Measurements from ENCODE around the gene ZNF75A. TPM values are rescaled to one million over a fixed set of nuclear protein-coding genes. Genes with fewer than 3 reads are reported as not detected.

ZNF75A gene
- polyA plus RNA-seq, 3 donors: 2.3 to 10.2 (median 2.8) TPM

DNA sequence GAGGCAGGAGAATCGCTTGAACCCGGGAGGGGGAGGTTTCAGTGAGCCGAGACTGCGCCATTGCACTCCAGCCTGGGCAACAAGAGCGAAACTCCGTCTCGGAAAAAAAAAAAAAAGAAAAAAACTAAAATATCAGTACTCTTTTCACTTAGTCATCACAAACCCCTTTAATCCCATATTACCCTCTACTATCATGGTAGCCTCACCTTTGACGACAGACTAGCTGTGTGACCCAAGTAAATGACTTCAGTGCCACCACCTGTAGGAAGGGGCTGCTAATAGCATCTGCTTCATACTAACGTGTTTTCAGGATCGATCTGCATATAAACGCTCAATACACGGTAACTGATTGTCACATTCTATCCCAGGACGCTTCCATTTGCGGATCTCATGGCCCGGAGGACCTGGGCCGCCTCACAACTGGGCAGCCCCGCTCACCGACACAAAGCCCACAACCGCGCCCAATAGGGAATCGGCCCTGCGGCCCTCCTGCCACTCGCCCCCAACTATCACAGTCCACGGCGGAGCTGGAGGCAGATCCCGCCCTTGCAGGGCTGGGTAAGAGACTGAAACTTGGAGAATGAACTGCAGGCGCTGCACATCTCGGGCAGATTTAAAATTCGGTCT, 23.1 kb upstream of the ZNF75A start:
- peak overlapping the region; percentile 90 for H3K4me2 ChIP-seq (replicated peaks; ENCODE audit: extremely low read depth, low read length, poor library complexity, severe bottlenecking)
- peaks cover 19 to 21% of the 10 kb centered on the region in 2 donors for H3K36me3 ChIP-seq (replicated peaks in 1 of 2; ENCODE audit: control insufficient read depth in 1 of 2, insufficient read depth in 2 of 2, low read length in 2 of 2)
- H3K9ac ChIP-seq (ENCODE audit: insufficient read depth, low read length, poor library complexity, severe bottlenecking): peak overlapping the region; percentile 92
- Mint-ChIP-seq H3K27ac (peak overlapping the region; percentile 76 to 98 (median 95)), H3K4me3 (peak overlapping the region; percentile 91 to 98), H3K36me3 (peaks cover 24 to 26% of the 10 kb centered on the region in 2 donors), H3K9me3 (peaks cover 16 to 33% (median 22%) of the 10 kb centered on the region in 7 donors), H3K27me3 (ENCODE audit: low read depth in 3 of 3) (peaks cover 9 to 14% (median 10%) of the 10 kb centered on the region in 3 donors), H3K4me1 (peaks cover 28% of the 10 kb centered on the region)
- H3K79me2 ChIP-seq (ENCODE audit: insufficient read depth, low read length): peaks cover 37% of the 10 kb centered on the region
- intact Hi-C loops (cut with micrococcal nuclease): loop anchor here (2.0 to 5.0 kb wide), 6 partner anchors 17 to 175 kb away; partner anchors contain the start of genes MEFV (in 1 of the 2), NAA60 (in 1 of the 2), ZNF200 (in 1 of the 2) and ZNF597 (in 1 of the 2)
- H3K27ac ChIP-seq (ENCODE audit: low read depth in 1 of 2, low read length in 2 of 2): peak overlapping the region in 1 of 2 donors; percentile 96
- peak overlapping the region; percentile 79 to 90 (median 87) for H3K4me3 ChIP-seq (replicated peaks in 1 of 3; ENCODE audit: low read depth in 2 of 3, low read length in 3 of 3)
- TF ChIP-seq, protein P1, sequence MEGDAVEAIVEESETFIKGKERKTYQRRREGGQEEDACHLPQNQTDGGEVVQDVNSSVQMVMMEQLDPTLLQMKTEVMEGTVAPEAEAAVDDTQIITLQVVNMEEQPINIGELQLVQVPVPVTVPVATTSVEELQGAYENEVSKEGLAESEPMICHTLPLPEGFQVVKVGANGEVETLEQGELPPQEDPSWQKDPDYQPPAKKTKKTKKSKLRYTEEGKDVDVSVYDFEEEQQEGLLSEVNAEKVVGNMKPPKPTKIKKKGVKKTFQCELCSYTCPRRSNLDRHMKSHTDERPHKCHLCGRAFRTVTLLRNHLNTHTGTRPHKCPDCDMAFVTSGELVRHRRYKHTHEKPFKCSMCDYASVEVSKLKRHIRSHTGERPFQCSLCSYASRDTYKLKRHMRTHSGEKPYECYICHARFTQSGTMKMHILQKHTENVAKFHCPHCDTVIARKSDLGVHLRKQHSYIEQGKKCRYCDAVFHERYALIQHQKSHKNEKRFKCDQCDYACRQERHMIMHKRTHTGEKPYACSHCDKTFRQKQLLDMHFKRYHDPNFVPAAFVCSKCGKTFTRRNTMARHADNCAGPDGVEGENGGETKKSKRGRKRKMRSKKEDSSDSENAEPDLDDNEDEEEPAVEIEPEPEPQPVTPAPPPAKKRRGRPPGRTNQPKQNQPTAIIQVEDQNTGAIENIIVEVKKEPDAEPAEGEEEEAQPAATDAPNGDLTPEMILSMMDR (IDR thresholded peaks at IDR 0.05): no peak
- H2AFZ ChIP-seq (ENCODE audit: insufficient read depth, low read depth, low read length, poor library complexity, severe bottlenecking): peak overlapping the region; percentile 92
- peaks cover 0 to 11% of the 10 kb centered on the region in 2 donors for H3K27me3 ChIP-seq (ENCODE audit: control insufficient read depth in 2 of 2, insufficient read depth in 2 of 2, low read length in 2 of 2)
- no peak for DNase-seq
- H3K4me1 ChIP-seq (ENCODE audit: control insufficient read depth in 1 of 2, insufficient read depth in 2 of 2, low read length in 2 of 2): peaks cover 37 to 43% of the 10 kb centered on the region in 2 donors
- 11% methylated on average over 26 of the region's 29 CpGs for WGBS (ENCODE audit: insufficient coverage)
- peaks cover 19 to 27% of the 10 kb centered on the region in 2 donors for H3K9me3 ChIP-seq (replicated peaks in 1 of 2; ENCODE audit: control insufficient read depth in 1 of 2, insufficient read depth in 1 of 2, low read length in 2 of 2)
- H4K20me1 ChIP-seq (ENCODE audit: insufficient read depth, low read length): peaks cover 6% of the 10 kb centered on the region

DNA sequence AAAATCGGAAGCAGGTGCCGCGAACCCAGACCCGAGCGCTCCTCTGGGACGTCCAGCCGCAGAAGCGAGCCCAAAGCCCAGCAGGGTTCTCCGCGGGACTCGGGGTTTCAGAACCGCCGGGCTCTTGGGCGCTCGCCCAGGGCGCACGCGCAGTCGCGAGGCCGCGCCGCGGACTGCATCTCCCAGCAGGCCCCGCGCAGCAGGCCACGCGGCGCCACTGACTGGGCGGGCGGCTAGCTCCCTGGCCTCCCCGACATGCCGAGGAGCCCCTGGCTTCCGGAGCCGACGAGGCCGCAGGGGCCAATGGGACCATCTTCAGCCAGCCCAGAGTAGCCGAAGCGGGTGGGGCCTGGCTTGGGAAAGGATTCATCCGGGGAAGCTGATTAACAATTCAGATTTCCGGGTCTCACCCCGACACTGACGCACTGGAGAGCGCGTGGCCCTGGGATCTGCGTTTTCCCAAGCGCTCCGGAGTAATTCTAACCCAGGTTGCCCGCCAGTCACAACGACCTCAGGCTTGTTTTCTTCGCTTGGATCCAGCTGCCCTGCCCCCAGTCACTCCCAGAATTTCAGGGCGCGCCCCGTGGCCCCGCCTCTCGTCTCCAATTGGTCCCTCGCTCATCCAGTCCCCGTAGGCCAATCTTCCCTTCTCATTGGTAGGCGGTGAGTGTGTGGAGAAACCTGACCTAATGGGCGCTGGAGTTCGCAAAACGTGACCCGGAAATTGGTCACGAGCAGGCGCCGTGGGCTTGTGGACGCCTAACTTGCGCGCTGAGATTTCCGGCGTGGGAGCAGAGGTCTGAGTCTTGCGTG, 22.4 kb upstream of the ZNF75A start, which contains the start of gene ZNF263:
ZNF263 (plus strand) TSS at position 762 of the 813 bp plus-strand sequence. CDS start 328 bp downstream, outside the sequence.
- H3K4me1 ChIP-seq (ENCODE audit: control insufficient read depth in 1 of 2, insufficient read depth in 2 of 2, low read length in 2 of 2): peaks cover 37 to 43% of the 10 kb centered on the region in 2 donors
- H3K9me3 ChIP-seq (replicated peaks in 1 of 2; ENCODE audit: control insufficient read depth in 1 of 2, insufficient read depth in 1 of 2, low read length in 2 of 2): peaks cover 25 to 32% of the 10 kb centered on the region in 2 donors
- H3K4me1 Mint-ChIP-seq: peaks cover 28% of the 10 kb centered on the region
- peak within 1 kb of the TSS; percentile 79 to 90 (median 87) for H3K4me3 ChIP-seq (replicated peaks in 1 of 3; ENCODE audit: low read depth in 2 of 3, low read length in 3 of 3)
- TF ChIP-seq, protein P1 (IDR thresholded peaks at IDR 0.05): no peak
- peak within 1 kb of the TSS; percentile 90 for H3K4me2 ChIP-seq (replicated peaks; ENCODE audit: extremely low read depth, low read length, poor library complexity, severe bottlenecking)
- peak within 1 kb of the TSS; percentile 95 to 99 (median 96) for H3K27ac Mint-ChIP-seq
- peaks cover 21 to 28% of the 10 kb centered on the region in 2 donors for H3K36me3 ChIP-seq (replicated peaks in 1 of 2; ENCODE audit: control insufficient read depth in 1 of 2, insufficient read depth in 2 of 2, low read length in 2 of 2)
- H3K27ac ChIP-seq (ENCODE audit: low read depth in 1 of 2, low read length in 2 of 2): peak within 1 kb of the TSS; percentile 96
- peak within 1 kb of the TSS; percentile 91 to 98 for H3K4me3 Mint-ChIP-seq
- H3K27me3 Mint-ChIP-seq (ENCODE audit: low read depth in 3 of 3): peaks cover 5 to 9% (median 7%) of the 10 kb centered on the region in 3 donors
- WGBS (ENCODE audit: insufficient coverage): under 1% methylated on average over 66 of the region's 72 CpGs
- DNase-seq: peak; percentile 94 to 97 (median 97)
- peaks cover 6% of the 10 kb centered on the region for H4K20me1 ChIP-seq (ENCODE audit: insufficient read depth, low read length)
- H3K27me3 ChIP-seq (ENCODE audit: control insufficient read depth in 2 of 2, insufficient read depth in 2 of 2, low read length in 2 of 2): peaks cover 0 to 4% of the 10 kb centered on the region in 2 donors
- intact Hi-C loops (cut with micrococcal nuclease): loop anchor here (1.0 to 5.0 kb wide), 7 partner anchors 18 to 174 kb away; partner anchors contain the start of genes MEFV (in 1 of the 2), NAA60 (in 1 of the 2), ZNF174 (in 1 of the 2) and ZNF200 (in 1 of the 2)
- peak within 1 kb of the TSS; percentile 92 for H2AFZ ChIP-seq (ENCODE audit: insufficient read depth, low read depth, low read length, poor library complexity, severe bottlenecking)
- H3K9ac ChIP-seq (ENCODE audit: insufficient read depth, low read length, poor library complexity, severe bottlenecking): peak within 1 kb of the TSS; percentile 92
- H3K36me3 Mint-ChIP-seq: peaks cover 29 to 34% of the 10 kb centered on the region in 2 donors
- peaks cover 42% of the 10 kb centered on the region for H3K79me2 ChIP-seq (ENCODE audit: insufficient read depth, low read length)
- peaks cover 21 to 40% (median 29%) of the 10 kb centered on the region in 7 donors for H3K9me3 Mint-ChIP-seq

All from CD14-positive monocyte (primary cell).